H1 (cell line): ENCODE measurements around the gene CCNT1. TPM values are rescaled to one million over a fixed set of nuclear protein-coding genes. Genes with fewer than 3 reads are reported as not detected.

Source experiments
- ATF3 ChIP-seq: IDR thresholded peaks from 2 replicates; pipeline ENCODE4 v1.6.1; 2011; ENCODE audit warnings: low read depth, mild to moderate bottlenecking, low read length; ENCODE audit not compliant: insufficient read depth
- EP300 ChIP-seq, 2 experiments: IDR thresholded peaks; 1 replicate in 1 of 2; 2 replicates in 1 of 2; pipeline ENCODE4 v1.6.1; 2011 to 2012; ENCODE audit warnings: low read depth in 2 of 2, low read length in 2 of 2, mild to moderate bottlenecking in 2 of 2, borderline replicate concordance in 1 of 2, inconsistent platforms in 1 of 2, moderate library complexity in 1 of 2
- HDAC6 ChIP-seq: IDR thresholded peaks from one replicate; pipeline ENCODE4 v1.7.1; 2012; ENCODE audit warnings: low read depth, mild to moderate bottlenecking, inconsistent platforms, low read length, moderate library complexity
- SP2 ChIP-seq: IDR thresholded peaks from 2 replicates; pipeline ENCODE4 v1.6.1; 2012; ENCODE audit warnings: mild to moderate bottlenecking, low read length, inconsistent platforms
- SP4 ChIP-seq: IDR thresholded peaks from 2 replicates; pipeline ENCODE4 v1.6.1; 2012; ENCODE audit warnings: low read length, inconsistent platforms
- polyA plus RNA-seq, 7 experiments: library from polyadenylated mRNA; depleted of rRNA in 3 of 7; stranded (reverse) in 5 of 7; unstranded in 2 of 7; fragments of >200 nt in 5 of 7; fragments of 200-250 nt in 2 of 7; gene quantifications; 1 replicate in 5 of 7; 2 replicates in 1 of 7; 4 replicates in 1 of 7; pipeline versions ENCODE4 v1.2.1 to v1.2.3, GENCODE V29; 2011 to 2013; ENCODE audit warnings: missing spikeins in 2 of 7, mixed read lengths in 2 of 7
- total RNA-seq: library from RNA; stranded (reverse); fragmentation: NEBNext Ultra II Directional; extraction: Animal tissue kit (Norgen Biotek cat#: 25700); gene quantifications from 2 replicates; pipeline ENCODE4 v1.2.1, GENCODE V29; 2021

Gene CCNT1
- total and polyA plus RNA-seq, 2 of the 8 experiments (the other 6 are each of a cell fraction or from before 2014, with no cell fraction given), result 13.2 to 45.9 TPM

GRCh38 chr12:48736456-48736855 lies 19.9 kb upstream of the CCNT1 start (continued):
- TF ChIP-seq SP4, result no peak
- TF ChIP-seq ATF3, result no peak
- no peak for TF ChIP-seq EP300 (IDR thresholded peaks at IDR 0.05; ENCODE audit: borderline replicate concordance in 1 of 2, low read depth in 2 of 2, low read length in 2 of 2)
- no peak for TF ChIP-seq HDAC6
- no peak for TF ChIP-seq SP2
- TF ChIP-seq, all 59 proteins: peak for 0
